H9 (cell line): ENCODE results near the gene OTUD4. TPM values are rescaled to one million over a fixed set of nuclear protein-coding genes. Genes with fewer than 3 reads are reported as not detected.

ENCODE experiments used
- DNase-seq: peaks from one replicate; pipeline ENCODE4 v3.0.0-alpha.2; 2017
- H2AFZ ChIP-seq: one replicate; pipeline ENCODE4 v1.6.1; 2013; ENCODE audit warnings: mild to moderate bottlenecking, low read length, control low read depth, moderate library complexity
- H2AK5ac ChIP-seq: 2 replicates; pipeline ENCODE4 v1.6.1; 2013; ENCODE audit warnings: low read length, control low read depth, mixed read lengths; ENCODE audit not compliant: insufficient read length
- H2BK120ac ChIP-seq: one replicate; pipeline ENCODE4 v1.6.1; 2013; ENCODE audit warnings: low read depth, mild to moderate bottlenecking, low read length, control low read depth, inconsistent platforms; ENCODE audit not compliant: poor library complexity, severe bottlenecking
- H2BK12ac ChIP-seq: 2 replicates; pipeline ENCODE4 v1.6.1; 2013; ENCODE audit warnings: low read length, control low read depth, mixed read lengths, low read depth; ENCODE audit not compliant: insufficient read length
- H2BK15ac ChIP-seq: 2 replicates; pipeline ENCODE4 v1.6.1; 2013; ENCODE audit warnings: low read depth, low read length, control low read depth
- H2BK20ac ChIP-seq: one replicate; pipeline ENCODE4 v1.6.1; 2013; ENCODE audit warnings: low read depth, mild to moderate bottlenecking, low read length, control low read depth, inconsistent platforms; ENCODE audit not compliant: poor library complexity, severe bottlenecking
- H2BK5ac ChIP-seq: 2 replicates; pipeline ENCODE4 v1.6.1; 2013; ENCODE audit warnings: low read length, control low read depth, mixed read lengths; ENCODE audit not compliant: insufficient read length
- H3K14ac ChIP-seq: 2 replicates; pipeline ENCODE4 v1.6.1; 2013; ENCODE audit warnings: low read length, control low read depth; ENCODE audit not compliant: insufficient read depth
- H3K18ac ChIP-seq: 2 replicates; pipeline ENCODE4 v1.6.1; 2013; ENCODE audit warnings: low read depth, mild to moderate bottlenecking, mixed read lengths, low read length, control low read depth; ENCODE audit not compliant: insufficient read length
- H3K23ac ChIP-seq: 2 replicates; pipeline ENCODE4 v1.6.1; 2013; ENCODE audit warnings: low read length, control low read depth, mixed read lengths, low read depth; ENCODE audit not compliant: insufficient read length
- H3K23me2 ChIP-seq: 2 replicates; pipeline ENCODE4 v1.6.1; 2013; ENCODE audit warnings: low read depth, mild to moderate bottlenecking, mixed read lengths, low read length, control low read depth; ENCODE audit not compliant: insufficient read length, poor library complexity, severe bottlenecking
- H3K27ac ChIP-seq: 2 replicates; pipeline ENCODE4 v1.5.1; 2013; ENCODE audit warnings: low read length, control low read depth, mixed read lengths, low read depth; ENCODE audit not compliant: insufficient read length
- H3K27me3 ChIP-seq: 2 replicates; pipeline ENCODE4 v1.6.1; 2013; ENCODE audit warnings: low read length, control low read depth, inconsistent platforms; ENCODE audit not compliant: insufficient read depth
- H3K4ac ChIP-seq: 2 replicates; pipeline ENCODE4 v1.6.1; 2013; ENCODE audit warnings: low read depth, mild to moderate bottlenecking, control low read depth, inconsistent platforms, low read length, moderate library complexity
- H3K4me1 ChIP-seq: 2 replicates; pipeline ENCODE4 v1.6.1; 2013; ENCODE audit warnings: low read length, control low read depth, inconsistent platforms; ENCODE audit not compliant: insufficient read depth
- H3K4me2 ChIP-seq: 2 replicates; pipeline ENCODE4 v1.6.1; 2013; ENCODE audit warnings: low read length, control low read depth, mixed read lengths; ENCODE audit not compliant: insufficient read length, insufficient read depth
- H3K56ac ChIP-seq: 2 replicates; pipeline ENCODE4 v1.6.1; 2013; ENCODE audit warnings: low read depth, mild to moderate bottlenecking, mixed read lengths, low read length, control low read depth; ENCODE audit not compliant: insufficient read length
- H3K79me1 ChIP-seq: 2 replicates; pipeline ENCODE4 v1.6.1; 2013; ENCODE audit warnings: low read depth, mild to moderate bottlenecking, moderate library complexity, low read length, control low read depth, inconsistent platforms; ENCODE audit not compliant: insufficient read depth, poor library complexity, severe bottlenecking
- H3K79me2 ChIP-seq: 2 replicates; pipeline ENCODE4 v1.6.1; 2013; ENCODE audit warnings: low read length, control low read depth, inconsistent platforms; ENCODE audit not compliant: insufficient read depth
- H3K9ac ChIP-seq: 2 replicates; pipeline ENCODE4 v1.6.1; 2013; ENCODE audit warnings: low read length, control low read depth, mixed read lengths; ENCODE audit not compliant: insufficient read length; ENCODE audit errors: extremely low read depth
- H3K9me3 ChIP-seq: one replicate; pipeline ENCODE4 v1.6.1; 2013; ENCODE audit warnings: low read depth, low read length, inconsistent platforms; ENCODE audit not compliant: control insufficient read depth
- H3T11ph ChIP-seq: one replicate; pipeline ENCODE4 v1.6.1; 2013; ENCODE audit warnings: mild to moderate bottlenecking, low read length, control low read depth, inconsistent platforms
- H4K20me1 ChIP-seq: one replicate; pipeline ENCODE4 v1.6.1; 2013; ENCODE audit not compliant: control insufficient read depth, insufficient read length, insufficient read depth
- H4K5ac ChIP-seq: 2 replicates; pipeline ENCODE4 v1.6.1; 2013; ENCODE audit warnings: low read depth, mild to moderate bottlenecking, mixed read lengths, low read length, control low read depth; ENCODE audit not compliant: insufficient read length
- H4K8ac ChIP-seq: replicated peaks from 2 replicates; pipeline ENCODE4 v1.6.1; 2013; ENCODE audit warnings: low read length, control low read depth, mixed read lengths, low read depth; ENCODE audit not compliant: insufficient read length
- H4K91ac ChIP-seq: 2 replicates; pipeline ENCODE4 v1.6.1; 2013; ENCODE audit warnings: low read depth, mild to moderate bottlenecking, moderate library complexity, mixed read lengths, low read length, control low read depth; ENCODE audit not compliant: insufficient read length
- H3K27ac Mint-ChIP-seq, 3 experiments: 2 replicates in 2 of 3; 3 replicates in 1 of 3; pipeline ENCODE4 v1.8.0; 2020 to 2021; ENCODE audit warnings: mixed read lengths in 3 of 3, mild to moderate bottlenecking in 1 of 3, moderate library complexity in 1 of 3
- H3K27me3 Mint-ChIP-seq: 2 replicates; pipeline ENCODE4 v1.8.0; 2021; ENCODE audit warnings: low read depth, mild to moderate bottlenecking, moderate library complexity, mixed read lengths
- H3K36me3 Mint-ChIP-seq, 3 experiments: 2 replicates in 2 of 3; 3 replicates in 1 of 3; pipeline ENCODE4 v1.8.0; 2020 to 2021; ENCODE audit warnings: low read depth in 3 of 3, mixed read lengths in 3 of 3; ENCODE audit not compliant: insufficient read depth in 1 of 3
- H3K4me1 Mint-ChIP-seq, 2 experiments: 2 replicates each; pipeline ENCODE4 v1.8.0; 2020; ENCODE audit warnings: mixed read lengths in 2 of 2
- H3K4me3 Mint-ChIP-seq, 2 experiments: 2 replicates in 1 of 2; 3 replicates in 1 of 2; pipeline ENCODE4 v1.8.0; 2020 to 2021; ENCODE audit warnings: mild to moderate bottlenecking in 2 of 2, mixed read lengths in 2 of 2, moderate library complexity in 1 of 2
- H3K9me3 Mint-ChIP-seq, 2 experiments: 2 replicates in 1 of 2; 3 replicates in 1 of 2; pipeline ENCODE4 v1.8.0; 2020; ENCODE audit warnings: mild to moderate bottlenecking in 2 of 2, mixed read lengths in 2 of 2, moderate library complexity in 1 of 2
- CTCF ChIP-seq: fragments of 200-600 bp; sonication (generic); conservative IDR thresholded peaks from 3 replicates; pipeline ENCODE4 v1.8.0; 2021; ENCODE audit warnings: antibody characterized with exemption, mild to moderate bottlenecking
- WGBS: extraction: QIAGEN DNeasy Blood & Tissue Kit; methylation state at CpG from one replicate; pipeline ENCODE4 v1.1.7; 2013; ENCODE audit warnings: missing lambda C conversion rate, low lambda C conversion rate, mixed read lengths; ENCODE audit not compliant: insufficient read length; ENCODE audit errors: extremely low coverage; 5-methylcytosine and 5-hydroxymethylcytosine counted together
- total RNA-seq: library from RNA; stranded (reverse); gene quantifications from 2 replicates; pipeline ENCODE4 v1.2.1, GENCODE V29; 2021

The OTUD4 gene
- total RNA-seq, 1 experiment from 2014 or later: 59.0 TPM

DNA sequence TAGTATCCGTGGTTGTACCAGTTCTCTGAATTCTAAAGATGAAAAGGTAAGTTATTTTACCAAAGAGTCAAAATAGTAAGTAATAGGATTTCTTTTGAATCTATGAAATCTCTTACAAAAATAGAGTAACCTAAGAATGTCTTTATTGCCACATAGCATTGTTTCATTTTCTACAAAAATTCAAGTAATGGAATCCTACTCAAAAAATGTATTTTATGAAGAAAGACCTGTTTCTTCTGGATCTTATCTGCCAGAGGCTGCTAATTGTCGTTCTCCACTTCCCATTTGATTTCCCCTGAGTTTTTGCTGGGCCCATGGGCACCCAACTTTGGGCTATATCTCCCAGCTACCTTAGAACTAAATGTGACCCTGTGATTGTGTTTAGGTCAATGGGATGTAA, 3.2 kb upstream of the OTUD4 start:
- Histone ChIP-seq H4K8ac (no peak overlapping the region), H2AK5ac (no peak overlapping the region), H3K27me3 (no peaks in the 10 kb centered on the region), H3K23me2 (peaks cover 10% of the 10 kb centered on the region), H2BK12ac (no peak overlapping the region), H2BK20ac (no peak overlapping the region), H4K91ac (no peak overlapping the region), H2BK5ac (no peak overlapping the region), H3K18ac (no peak overlapping the region), H3K27ac (no peak overlapping the region), H4K5ac (no peak overlapping the region), H3K4me1 (no peaks in the 10 kb centered on the region), H3K56ac (no peak overlapping the region), H3T11ph (no peak overlapping the region), H3K79me1 (no peaks in the 10 kb centered on the region), H3K9ac (no peak overlapping the region), H3K4ac (no peak overlapping the region), H3K4me2 (no peak overlapping the region), H2BK15ac (no peak overlapping the region), H3K79me2 (peaks cover 8% of the 10 kb centered on the region; the same call in 1 of the 2 replicates), H3K14ac (no peak overlapping the region), H2BK120ac (no peak overlapping the region), H3K9me3 (no peaks in the 10 kb centered on the region), H2AFZ (no peak overlapping the region), H4K20me1 (no peaks in the 10 kb centered on the region), H3K23ac (no peak overlapping the region)
- H3K27ac Mint-ChIP-seq: no peak overlapping the region
- no peak for TF ChIP-seq CTCF
- no peak for DNase-seq
- H3K4me3 Mint-ChIP-seq: no peak overlapping the region
- WGBS: no CpG with 5 or more reads among the region's 2 CpGs
- peaks cover 9 to 14% of the 10 kb centered on the region in 2 experiments for H3K4me1 Mint-ChIP-seq
- peaks cover 0 to 2% of the 10 kb centered on the region in 2 experiments; a peak in 1 of 5 replicates for H3K9me3 Mint-ChIP-seq
- no peaks in the 10 kb centered on the region for H3K27me3 Mint-ChIP-seq
- H3K36me3 Mint-ChIP-seq: peaks cover 0 to 3% (median 0%) of the 10 kb centered on the region in 3 experiments; a peak in 1 of 7 replicates
